HepG2 (cell line): ENCODE measurements around the gene GNL1. TPM values are rescaled to one million over a fixed set of nuclear protein-coding genes. Genes with fewer than 3 reads are reported as not detected.

ENCODE experiments used
- DR1 ChIP-seq: sonication (generic); formaldehyde crosslinking; IDR thresholded peaks from 2 replicates; pipeline ENCODE4 v1.8.0; 2021; ENCODE audit warnings: mild to moderate bottlenecking, missing genetic modification reagents, inconsistent platforms
- ETV5 ChIP-seq: IDR thresholded peaks from 2 replicates; pipeline ENCODE4 v1.6.1; 2018; ENCODE audit warnings: missing biosample characterization, missing genetic modification reagents, inconsistent platforms, borderline replicate concordance
- FOXA3 ChIP-seq: IDR thresholded peaks from 2 replicates; pipeline ENCODE4 v1.6.1; 2016; ENCODE audit warnings: missing genetic modification reagents, missing compliant biosample characterization
- HNF1B ChIP-seq: sonication (generic); formaldehyde crosslinking; IDR thresholded peaks from 2 replicates; pipeline ENCODE4 v1.5.1; 2020; ENCODE audit warnings: mild to moderate bottlenecking, moderate library complexity, missing genetic modification reagents
- HNRNPLL ChIP-seq: fragments of 200-400 bp; formaldehyde crosslinking; IDR thresholded peaks from 2 replicates; pipeline ENCODE4 v1.6.1; 2017; ENCODE audit warnings: mild to moderate bottlenecking, low read depth, low read length; ENCODE audit not compliant: poor library complexity, severe bottlenecking
- JUNB ChIP-seq: sonication (generic); formaldehyde crosslinking; IDR thresholded peaks from 2 replicates; pipeline ENCODE4 v1.8.0; 2022; ENCODE audit warnings: missing genetic modification reagents, mild to moderate bottlenecking, borderline replicate concordance
- JUND ChIP-seq: sonication (generic); formaldehyde crosslinking; IDR thresholded peaks from 2 replicates; pipeline ENCODE4 v1.8.0; 2022; ENCODE audit warnings: mild to moderate bottlenecking, missing genetic modification reagents
- KMT2B ChIP-seq: IDR thresholded peaks from 2 replicates; pipeline ENCODE4 v1.6.1; 2016; ENCODE audit warnings: missing genetic modification reagents, missing compliant biosample characterization
- NCOR1 ChIP-seq: fragments of 200-600 bp; sonication (generic); IDR thresholded peaks from 2 replicates; pipeline ENCODE4 v1.7.0; 2017; ENCODE audit warnings: antibody characterized with exemption, low read length, borderline replicate concordance
- RELA ChIP-seq: sonication (generic); formaldehyde crosslinking; IDR thresholded peaks from 2 replicates; pipeline ENCODE4 v1.4.0; 2020; ENCODE audit warnings: missing genetic modification reagents
- REPIN1 ChIP-seq: sonication (generic); formaldehyde crosslinking; IDR thresholded peaks from 2 replicates; pipeline ENCODE4 v1.8.0; 2022; ENCODE audit warnings: missing genetic modification reagents, low read depth, mild to moderate bottlenecking, borderline replicate concordance
- SAP130 ChIP-seq: IDR thresholded peaks from 2 replicates; pipeline ENCODE4 v1.6.1; 2016; ENCODE audit warnings: low read depth
- SATB2 ChIP-seq: sonication (generic); formaldehyde crosslinking; IDR thresholded peaks from 2 replicates; pipeline ENCODE4 v1.5.0; 2020; ENCODE audit warnings: missing genetic modification reagents
- ZNF33B ChIP-seq: sonication (generic); formaldehyde crosslinking; IDR thresholded peaks from 2 replicates; pipeline ENCODE4 v1.5.1; 2020; ENCODE audit warnings: mild to moderate bottlenecking, missing genetic modification reagents
- ZNF441 ChIP-seq: sonication (generic); formaldehyde crosslinking; IDR thresholded peaks from 2 replicates; pipeline ENCODE4 v1.7.0; 2021; ENCODE audit warnings: missing genetic modification reagents, borderline replicate concordance
- ZSCAN25 ChIP-seq: sonication (generic); formaldehyde crosslinking; IDR thresholded peaks from 2 replicates; pipeline ENCODE4 v1.8.0; 2022; ENCODE audit warnings: mild to moderate bottlenecking, missing genetic modification reagents
- ZSCAN5A ChIP-seq: sonication (generic); formaldehyde crosslinking; IDR thresholded peaks from 2 replicates; pipeline ENCODE4 v1.8.0; 2022; ENCODE audit warnings: mild to moderate bottlenecking, missing genetic modification reagents, borderline replicate concordance
- polyA plus RNA-seq, 8 experiments: library from polyadenylated mRNA; depleted of rRNA in 3 of 8; stranded (reverse) in 7 of 8; unstranded in 1 of 8; fragments of >200 nt; fragmentation: Illumina TruSeq in 4 of 8; extraction: Trizol in 4 of 8; gene quantifications; 2 replicates each; pipeline versions ENCODE4 v1.2.1 to v1.2.3, GENCODE V29; 2011 to 2016; ENCODE audit warnings: low read depth in 4 of 8, missing spikeins in 1 of 8, mixed read lengths in 1 of 8; ENCODE audit not compliant: insufficient read depth in 1 of 8
- total RNA-seq, 5 experiments: library from RNA; depleted of rRNA; stranded (reverse); fragments of >200 nt; fragmentation: Illumina TruSeq; extraction: Trizol; gene quantifications; 2 replicates each; pipeline ENCODE4 v1.2.3, GENCODE V29; 2016; ENCODE audit warnings: low read depth in 1 of 5
- TF ChIP-seq, protein P1 (sequence below): sonication (generic); formaldehyde crosslinking; IDR thresholded peaks from 2 replicates; pipeline ENCODE4 v1.4.0; 2020; ENCODE audit warnings: mild to moderate bottlenecking, missing genetic modification reagents, borderline replicate concordance
- TF ChIP-seq, protein P2 (sequence below): sonication (generic); IDR thresholded peaks from 2 replicates; pipeline ENCODE4 v1.6.1; 2016; ENCODE audit warnings: low read depth, borderline replicate concordance
- TF ChIP-seq, protein P3 (sequence below): IDR thresholded peaks from 2 replicates; pipeline ENCODE4 v1.6.1; 2016; ENCODE audit warnings: missing genetic modification reagents, missing compliant biosample characterization

The GNL1 gene
- total and polyA plus RNA-seq, 2 of the 13 experiments (the other 11 are each of a cell fraction or from before 2014, with no cell fraction given) = 35.0 to 55.6 TPM

DNA sequence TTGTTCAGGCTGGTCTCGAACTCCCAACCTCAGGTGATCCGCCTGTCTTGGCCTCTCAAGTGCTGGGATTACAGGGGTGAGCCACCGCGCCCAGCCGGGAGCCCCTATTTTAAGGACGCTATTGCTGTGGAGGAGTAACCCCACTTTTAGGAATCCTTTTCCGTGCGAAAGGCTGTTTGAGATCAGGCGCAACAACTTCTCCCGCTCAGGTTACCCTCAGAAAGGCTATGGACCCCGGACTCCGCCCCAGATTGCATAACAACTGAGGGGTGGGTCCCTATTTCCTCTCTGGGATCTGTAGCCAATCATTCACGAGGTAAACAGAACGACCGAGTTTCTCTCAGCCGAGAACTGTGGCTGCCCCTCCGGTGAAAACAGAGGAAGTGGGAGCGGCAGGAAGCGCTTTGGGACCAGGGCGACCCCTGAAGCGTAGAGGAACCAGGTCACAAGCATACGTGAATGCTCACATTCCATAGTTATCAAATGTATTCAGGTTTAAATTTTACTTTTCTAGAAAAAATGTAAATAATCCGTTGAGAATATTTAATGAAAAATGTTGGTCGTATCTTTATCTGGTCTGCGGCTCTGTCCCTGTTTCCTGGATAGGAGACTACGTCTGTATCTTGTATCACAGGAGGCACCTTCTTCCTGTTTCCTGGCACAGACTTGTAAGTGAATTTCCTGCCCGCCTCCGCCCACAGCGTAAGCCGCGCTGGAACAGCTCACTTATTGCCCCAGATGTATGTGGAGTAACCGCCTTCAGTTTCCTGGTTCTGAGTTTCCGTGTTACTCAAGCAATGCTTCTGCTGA lies 40.1 kb downstream of the GNL1 start (continued):
- TF ChIP-seq ETV5 (peak; percentile 88), KMT2B (CRISPR knock-in tag) (peak; percentile 73), NCOR1 (peak; percentile 53; the same call in 1 of the 2 replicates), ZNF441 (CRISPR knock-in tag) (peak; percentile 89), JUND (no peak), FOXA3 (CRISPR knock-in tag) (peak; percentile 85), HNF1B (CRISPR knock-in tag) (peak; percentile 82), DR1 (CRISPR knock-in tag) (0 out of 2 replicates have a peak, but pooled peaks have one; percentile 27), ZSCAN25 (peak; percentile 49; the same call in 1 of the 2 replicates), JUNB (CRISPR knock-in tag) (no peak), HNRNPLL (peak; percentile 97), REPIN1 (peak; percentile 67), SATB2 (CRISPR knock-in tag) (no peak), RELA (CRISPR knock-in tag) (no peak), ZNF33B (CRISPR knock-in tag) (no peak), ZSCAN5A (CRISPR knock-in tag) (peak; percentile 28; the same call in 1 of the 2 replicates), SAP130 (CRISPR knock-in tag) (peak; percentile 93)
- TF ChIP-seq, protein P1, sequence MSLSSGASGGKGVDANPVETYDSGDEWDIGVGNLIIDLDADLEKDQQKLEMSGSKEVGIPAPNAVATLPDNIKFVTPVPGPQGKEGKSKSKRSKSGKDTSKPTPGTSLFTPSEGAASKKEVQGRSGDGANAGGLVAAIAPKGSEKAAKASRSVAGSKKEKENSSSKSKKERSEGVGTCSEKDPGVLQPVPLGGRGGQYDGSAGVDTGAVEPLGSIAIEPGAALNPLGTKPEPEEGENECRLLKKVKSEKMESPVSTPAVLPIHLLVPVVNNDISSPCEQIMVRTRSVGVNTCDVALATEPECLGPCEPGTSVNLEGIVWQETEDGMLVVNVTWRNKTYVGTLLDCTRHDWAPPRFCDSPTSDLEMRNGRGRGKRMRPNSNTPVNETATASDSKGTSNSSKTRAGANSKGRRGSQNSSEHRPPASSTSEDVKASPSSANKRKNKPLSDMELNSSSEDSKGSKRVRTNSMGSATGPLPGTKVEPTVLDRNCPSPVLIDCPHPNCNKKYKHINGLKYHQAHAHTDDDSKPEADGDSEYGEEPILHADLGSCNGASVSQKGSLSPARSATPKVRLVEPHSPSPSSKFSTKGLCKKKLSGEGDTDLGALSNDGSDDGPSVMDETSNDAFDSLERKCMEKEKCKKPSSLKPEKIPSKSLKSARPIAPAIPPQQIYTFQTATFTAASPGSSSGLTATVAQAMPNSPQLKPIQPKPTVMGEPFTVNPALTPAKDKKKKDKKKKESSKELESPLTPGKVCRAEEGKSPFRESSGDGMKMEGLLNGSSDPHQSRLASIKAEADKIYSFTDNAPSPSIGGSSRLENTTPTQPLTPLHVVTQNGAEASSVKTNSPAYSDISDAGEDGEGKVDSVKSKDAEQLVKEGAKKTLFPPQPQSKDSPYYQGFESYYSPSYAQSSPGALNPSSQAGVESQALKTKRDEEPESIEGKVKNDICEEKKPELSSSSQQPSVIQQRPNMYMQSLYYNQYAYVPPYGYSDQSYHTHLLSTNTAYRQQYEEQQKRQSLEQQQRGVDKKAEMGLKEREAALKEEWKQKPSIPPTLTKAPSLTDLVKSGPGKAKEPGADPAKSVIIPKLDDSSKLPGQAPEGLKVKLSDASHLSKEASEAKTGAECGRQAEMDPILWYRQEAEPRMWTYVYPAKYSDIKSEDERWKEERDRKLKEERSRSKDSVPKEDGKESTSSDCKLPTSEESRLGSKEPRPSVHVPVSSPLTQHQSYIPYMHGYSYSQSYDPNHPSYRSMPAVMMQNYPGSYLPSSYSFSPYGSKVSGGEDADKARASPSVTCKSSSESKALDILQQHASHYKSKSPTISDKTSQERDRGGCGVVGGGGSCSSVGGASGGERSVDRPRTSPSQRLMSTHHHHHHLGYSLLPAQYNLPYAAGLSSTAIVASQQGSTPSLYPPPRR (CRISPR knock-in tag) = peak; percentile 66; the same call in 1 of the 2 replicates
- TF ChIP-seq, protein P2, sequence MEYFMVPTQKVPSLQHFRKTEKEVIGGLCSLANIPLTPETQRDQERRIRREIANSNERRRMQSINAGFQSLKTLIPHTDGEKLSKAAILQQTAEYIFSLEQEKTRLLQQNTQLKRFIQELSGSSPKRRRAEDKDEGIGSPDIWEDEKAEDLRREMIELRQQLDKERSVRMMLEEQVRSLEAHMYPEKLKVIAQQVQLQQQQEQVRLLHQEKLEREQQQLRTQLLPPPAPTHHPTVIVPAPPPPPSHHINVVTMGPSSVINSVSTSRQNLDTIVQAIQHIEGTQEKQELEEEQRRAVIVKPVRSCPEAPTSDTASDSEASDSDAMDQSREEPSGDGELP = 0 out of 2 replicates have a peak, but pooled peaks have one; percentile 18
- TF ChIP-seq, protein P3, sequence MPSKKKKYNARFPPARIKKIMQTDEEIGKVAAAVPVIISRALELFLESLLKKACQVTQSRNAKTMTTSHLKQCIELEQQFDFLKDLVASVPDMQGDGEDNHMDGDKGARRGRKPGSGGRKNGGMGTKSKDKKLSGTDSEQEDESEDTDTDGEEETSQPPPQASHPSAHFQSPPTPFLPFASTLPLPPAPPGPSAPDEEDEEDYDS (CRISPR knock-in tag) = peak; percentile 92
